ENCODE results near the gene ATP8B3.
A peak's percentile ranks its signal among the peaks of the same experiment; 100 is the strongest.

Gene ATP8B3

GRCh38 chr19:1791879-1792278 lies 20.2 kb downstream of the ATP8B3 start:
- no peak for DNase-seq (ENCODE audit: low read depth)

DNA sequence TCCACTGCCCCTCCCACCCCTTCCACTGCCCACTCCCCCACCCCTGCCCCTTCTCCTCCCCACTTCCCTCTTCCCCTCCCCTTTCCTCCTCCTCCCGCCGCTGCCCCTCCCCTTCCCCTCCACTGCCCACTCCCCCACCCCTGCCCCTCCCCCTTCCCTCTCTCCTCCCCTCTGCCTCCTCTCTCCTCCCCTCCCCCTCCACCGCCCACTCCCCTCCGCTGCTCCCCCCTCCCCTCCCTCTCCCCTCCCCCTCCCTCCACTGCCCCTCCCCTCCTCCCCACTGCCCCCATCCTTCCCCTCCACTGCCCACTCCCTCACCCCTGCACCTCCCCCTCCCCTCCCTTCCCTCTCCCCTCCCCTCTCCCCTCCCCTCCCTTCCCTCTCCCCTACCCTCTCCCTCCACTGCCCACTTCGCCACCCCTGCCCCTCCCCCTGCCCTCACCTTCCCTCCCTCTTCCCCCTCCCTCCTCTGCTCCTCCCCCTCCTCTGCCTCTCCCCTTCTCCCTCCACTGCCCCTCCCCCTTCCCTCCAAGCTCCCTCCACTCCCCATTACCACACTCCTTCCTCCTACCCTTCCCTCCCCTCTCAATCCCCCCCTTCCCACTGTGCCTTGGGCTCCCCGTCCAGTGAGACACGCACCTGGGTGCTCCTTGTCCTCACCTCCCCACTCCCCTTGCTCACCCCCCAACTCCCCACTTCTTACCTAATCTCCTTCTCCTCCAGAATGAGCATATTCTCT lies 21.9 kb downstream of the ATP8B3 start:
- no peak for DNase-seq (ENCODE audit: low read depth)

DNA sequence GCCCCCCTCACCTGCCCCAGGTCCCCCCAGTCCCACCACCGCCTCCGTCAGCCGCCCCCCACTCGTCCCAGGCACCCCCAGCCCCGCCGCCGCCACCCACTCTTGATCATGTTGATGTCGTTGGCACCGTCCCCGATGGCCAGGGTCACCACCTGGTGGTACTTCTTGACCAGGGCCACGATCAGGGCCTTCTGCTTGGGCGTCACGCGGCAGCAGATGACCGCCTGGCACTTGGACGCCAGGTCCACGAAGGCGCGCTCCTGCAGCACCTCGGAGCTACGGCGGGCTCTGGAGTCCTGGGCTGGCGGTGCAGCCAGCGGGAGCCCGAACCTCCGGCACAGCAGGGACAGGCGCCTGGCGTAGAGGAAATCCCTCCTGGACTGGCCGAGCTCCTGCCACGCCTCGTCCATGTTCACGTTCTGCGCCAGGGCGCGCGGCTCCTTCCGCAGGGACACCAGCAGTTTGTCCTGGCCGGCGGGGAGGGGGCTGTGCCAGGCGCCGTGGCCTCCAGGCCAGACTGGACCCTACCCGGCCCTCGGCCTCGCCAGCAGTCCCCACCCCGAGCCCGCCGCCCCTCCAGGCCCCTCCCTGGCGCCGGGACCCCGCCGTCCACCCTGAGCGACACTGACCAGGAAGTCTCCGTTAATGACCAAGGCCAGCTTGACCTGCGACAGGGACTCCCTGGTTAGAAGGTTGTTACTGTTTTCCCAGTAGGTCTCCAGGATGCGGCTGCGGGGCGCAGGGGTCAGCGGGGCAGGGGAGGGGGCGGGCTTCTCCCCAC lies 22.6 kb downstream of the ATP8B3 start:
- DNase-seq (ENCODE audit: low read depth): no peak

GRCh38 chr19:1787116-1787515 lies 25.0 kb downstream of the ATP8B3 start:
- DNase-seq (ENCODE audit: low read depth): no peak

DNA sequence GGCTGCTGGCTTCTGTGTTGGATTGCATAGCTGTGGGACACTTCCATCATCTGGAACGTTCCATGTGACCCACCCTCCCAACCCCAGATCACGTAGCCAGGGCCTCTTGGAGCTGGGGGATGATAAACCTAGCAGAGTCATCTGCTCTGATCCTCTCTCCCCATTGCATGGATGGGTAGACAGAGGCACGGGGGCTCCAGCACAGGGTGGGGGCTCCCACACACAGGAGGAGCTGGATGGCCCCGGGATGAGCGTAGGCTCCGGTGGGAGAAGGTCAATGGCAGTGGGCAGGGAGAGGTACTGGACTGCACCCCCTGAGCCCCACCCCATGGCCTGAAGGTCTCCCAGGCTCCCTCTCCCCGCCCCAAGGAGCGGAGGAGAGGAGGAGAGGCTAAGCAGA lies 25.4 kb downstream of the ATP8B3 start:
- no peak for DNase-seq (ENCODE audit: low read depth)

- no peak for DNase-seq (ENCODE audit: low read depth)
Observed at GRCh38 chr19:1785310-1785709, 26.8 kb downstream of the ATP8B3 start.

GRCh38 chr19:1783874-1784273 lies 28.2 kb downstream of the ATP8B3 start:
- no peak for DNase-seq (ENCODE audit: low read depth)

- DNase-seq (ENCODE audit: low read depth): no peak
Observed at GRCh38 chr19:1783354-1783753, 28.7 kb downstream of the ATP8B3 start.

DNA sequence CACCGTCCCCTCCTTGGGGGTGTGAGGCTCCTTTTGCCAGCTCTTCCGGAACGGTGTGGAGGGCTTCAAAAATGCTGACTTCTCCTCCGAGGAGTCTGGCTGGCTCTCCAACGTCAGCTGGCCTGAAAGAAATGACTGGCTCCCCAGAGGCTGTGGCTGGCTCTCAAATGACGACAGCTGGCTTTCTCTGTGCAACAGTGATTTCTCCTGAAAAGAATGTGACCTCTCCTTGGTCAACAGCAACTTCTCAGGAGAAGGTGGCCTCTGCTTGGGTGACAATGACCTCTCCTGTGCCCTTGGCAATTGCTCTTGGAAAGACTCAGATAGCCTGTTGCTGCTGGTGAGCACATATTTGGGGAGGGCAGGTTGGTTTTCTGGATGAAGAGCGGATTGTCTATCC lies 29.6 kb downstream of the ATP8B3 start:
- DNase-seq (ENCODE audit: low read depth): no peak

DNA sequence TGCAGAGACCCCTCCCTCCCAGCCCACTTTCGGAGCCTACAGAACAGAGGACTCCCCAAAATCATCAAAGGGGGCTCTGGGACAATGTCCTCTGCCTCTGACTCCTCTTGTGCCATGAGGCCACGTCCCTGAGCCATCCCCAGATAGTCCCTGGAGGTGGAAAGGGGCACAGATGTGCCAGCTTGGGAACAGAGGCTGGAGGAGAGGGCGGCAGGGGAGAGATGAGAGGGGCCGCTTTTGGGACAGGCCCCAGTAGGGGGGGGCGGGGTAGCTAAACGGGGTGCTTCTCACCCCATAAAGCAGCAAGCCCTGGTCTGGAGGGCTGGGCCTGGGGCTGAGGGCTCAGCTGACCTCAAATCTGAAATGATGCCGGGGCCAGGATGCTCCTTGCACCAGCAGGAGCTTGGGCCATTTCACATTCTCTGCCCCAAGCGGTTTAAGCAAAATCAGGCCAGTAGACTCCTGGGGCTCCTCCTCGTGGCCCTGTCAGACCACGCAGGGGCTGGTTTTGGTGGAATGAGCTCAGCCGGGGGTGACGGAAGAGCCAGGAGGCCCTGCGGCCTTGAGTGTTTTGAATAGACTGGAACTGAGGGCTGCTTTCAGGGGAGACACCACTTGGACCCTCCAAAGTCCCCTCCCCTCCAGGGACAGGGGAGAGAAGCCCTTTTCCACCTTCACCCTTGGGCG lies 31.7 kb downstream of the ATP8B3 start:
- DNase-seq (ENCODE audit: low read depth): no peak

- no peak for DNase-seq (ENCODE audit: low read depth)
Observed at GRCh38 chr19:1779574-1779973, 32.5 kb downstream of the ATP8B3 start.

DNA sequence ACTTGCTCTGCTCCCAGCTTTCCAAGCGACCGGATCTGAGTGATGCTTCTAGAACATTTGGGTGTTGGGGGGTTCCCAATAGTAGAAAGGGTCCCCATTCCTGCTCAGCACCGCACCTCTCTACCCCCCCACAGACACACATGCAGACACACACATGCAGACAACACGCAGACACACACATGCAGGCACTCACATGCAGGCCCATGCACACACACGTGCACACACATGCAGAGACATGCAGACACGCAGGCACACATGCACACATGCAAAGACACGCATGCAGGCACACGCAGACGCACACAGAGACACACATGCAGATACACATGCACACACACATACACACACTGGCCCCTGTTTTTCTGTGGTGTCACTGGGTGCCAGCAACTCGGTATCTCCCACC lies 34.9 kb downstream of the ATP8B3 start:
- DNase-seq (ENCODE audit: low read depth): no peak

DNA sequence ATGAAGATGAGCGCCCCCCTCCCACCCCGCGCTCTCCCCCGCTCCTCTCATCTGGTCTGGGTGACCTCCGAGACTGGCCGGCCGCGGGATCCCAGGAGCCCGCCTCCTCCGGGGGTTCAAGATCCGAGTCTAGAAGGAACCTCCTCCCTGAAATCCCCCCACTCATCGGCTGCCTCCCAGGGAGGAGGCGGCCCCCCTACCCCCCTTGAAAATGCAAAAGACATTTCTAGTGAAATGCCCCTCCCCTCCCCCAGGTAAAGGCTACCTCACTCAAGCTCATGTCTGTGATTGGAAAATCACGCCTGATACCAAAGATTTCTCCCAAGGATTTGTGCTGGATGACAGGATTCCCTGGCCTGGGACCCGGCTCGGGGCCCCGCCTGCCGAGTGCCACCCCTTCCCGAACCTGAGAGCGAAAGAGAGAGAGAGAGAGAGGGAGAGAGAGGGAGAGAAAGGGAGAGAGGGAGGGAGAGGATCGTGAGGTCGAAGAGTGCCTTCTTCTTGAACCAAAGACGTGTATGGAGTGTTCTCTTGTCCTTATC lies 35.4 kb downstream of the ATP8B3 start:
- DNase-seq (ENCODE audit: low read depth): no peak

GRCh38 chr19:1775951-1776605 lies 36.0 kb downstream of the ATP8B3 start:
- DNase-seq (ENCODE audit: low read depth): no peak

DNA sequence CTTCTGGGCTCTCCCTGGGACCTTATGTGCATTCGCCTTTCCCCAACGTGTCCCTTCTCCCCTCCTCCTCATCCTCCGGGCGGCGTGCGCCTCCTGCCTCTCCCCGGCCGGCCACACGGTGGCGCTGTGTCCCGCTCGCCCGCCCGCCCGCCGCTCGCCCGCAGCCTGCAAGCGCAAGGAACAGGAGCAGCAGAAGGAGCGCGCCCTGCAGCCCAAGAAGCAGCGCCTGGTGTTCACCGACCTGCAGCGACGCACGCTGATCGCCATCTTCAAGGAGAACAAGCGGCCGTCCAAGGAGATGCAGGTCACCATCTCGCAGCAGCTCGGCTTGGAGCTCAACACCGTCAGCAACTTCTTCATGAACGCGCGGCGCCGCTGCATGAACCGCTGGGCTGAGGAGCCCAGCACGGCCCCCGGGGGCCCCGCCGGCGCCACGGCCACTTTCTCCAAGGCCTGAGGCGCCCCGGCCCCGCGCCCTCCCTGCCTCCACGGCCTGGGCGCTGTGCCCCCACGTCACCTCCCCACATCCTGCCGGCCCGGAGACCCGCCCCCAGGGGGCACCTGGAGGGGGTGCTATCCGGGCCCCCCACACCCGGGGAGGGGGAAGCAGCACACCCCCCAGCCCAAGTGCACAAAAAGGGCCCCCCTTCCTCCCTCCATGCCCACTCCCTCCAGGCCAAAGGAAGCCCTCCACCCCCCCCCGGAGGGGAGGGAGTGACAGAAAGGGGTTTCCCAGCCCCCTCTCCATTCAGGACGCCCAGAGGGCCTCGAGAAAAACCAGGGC lies 36.9 kb downstream of the ATP8B3 start:
- DNase-seq (ENCODE audit: low read depth): peak; percentile 20

- peak; percentile 78 for DNase-seq (ENCODE audit: low read depth)
Observed at GRCh38 chr19:1773184-1773583, 38.9 kb downstream of the ATP8B3 start.

DNA sequence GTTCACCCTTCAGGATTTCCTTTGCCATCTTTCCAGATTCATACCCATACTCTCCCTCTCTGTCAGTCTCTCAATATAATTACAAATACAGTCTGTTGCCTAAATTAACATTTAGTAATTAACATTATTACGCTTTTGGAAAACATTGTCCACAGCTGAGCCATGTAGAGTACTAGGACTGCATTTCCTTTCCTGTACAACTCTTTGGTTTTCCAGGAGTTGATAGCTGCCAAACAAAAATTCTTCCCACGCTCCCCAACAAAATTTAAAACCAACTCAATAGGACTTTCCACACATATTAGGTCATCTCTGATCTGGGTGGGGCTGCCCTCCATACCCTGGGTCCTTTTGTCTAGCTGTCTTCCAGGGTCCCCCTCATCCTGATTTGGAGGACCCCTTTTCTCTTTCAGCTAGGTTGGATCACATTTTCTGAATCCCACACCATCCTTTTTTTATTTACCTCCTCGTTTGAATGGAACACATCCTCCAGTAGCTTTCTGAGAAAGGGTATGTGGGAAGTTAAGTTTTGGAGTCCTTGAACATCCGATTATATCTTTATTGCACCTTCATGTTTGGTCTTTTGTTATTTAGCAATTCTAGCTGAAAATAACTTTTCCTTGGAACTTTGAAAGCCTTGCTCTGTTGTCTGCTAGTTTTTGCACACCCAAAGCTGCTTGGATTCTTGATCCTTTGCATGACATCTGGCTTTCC lies 41.1 kb downstream of the ATP8B3 start:
- no peak for DNase-seq (ENCODE audit: low read depth)

GRCh38 chr19:1769645-1769985 lies 42.5 kb downstream of the ATP8B3 start:
- no peak for DNase-seq (ENCODE audit: low read depth)

DNA sequence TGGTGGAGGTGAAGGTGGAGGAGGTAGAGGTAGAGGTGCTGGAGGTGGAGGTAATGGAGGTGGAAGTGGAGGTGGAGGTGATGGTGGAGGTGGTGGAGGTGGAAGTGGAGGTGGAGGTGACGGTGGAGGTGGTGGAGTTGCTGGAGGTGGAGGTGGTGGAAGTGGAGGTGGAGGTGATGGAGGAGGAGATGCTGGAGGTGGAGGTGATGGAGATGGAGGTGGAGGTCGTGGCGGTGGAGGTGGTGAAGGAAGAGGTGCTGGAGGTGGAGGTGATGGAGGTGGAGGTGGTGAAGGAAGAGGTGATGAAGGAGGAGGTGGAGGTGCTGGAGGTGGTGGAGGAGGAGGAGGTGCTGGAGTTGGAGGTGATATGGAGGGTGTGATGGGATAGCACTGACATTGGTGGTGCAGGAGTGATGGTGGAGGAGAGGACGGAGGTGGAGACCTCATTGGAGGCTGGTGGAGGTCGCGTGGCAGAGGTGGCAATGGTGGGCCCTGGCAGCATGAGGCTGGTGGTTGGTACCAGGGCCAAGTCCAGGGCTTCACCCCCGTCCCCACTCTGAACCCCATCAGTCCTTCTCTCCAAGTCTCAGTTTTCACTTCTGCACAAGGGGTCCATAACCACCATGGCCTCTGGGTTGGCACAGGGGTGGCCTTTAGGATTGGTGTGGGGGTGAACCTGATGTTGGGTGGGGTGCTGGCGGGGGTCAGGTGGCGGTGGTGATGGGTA lies 43.0 kb downstream of the ATP8B3 start:
- no peak for DNase-seq (ENCODE audit: low read depth)

GRCh38 chr19:1768248-1768647 lies 43.8 kb downstream of the ATP8B3 start:
- DNase-seq (ENCODE audit: low read depth): no peak
